ENCODE data around the gene ABCB8. TPM values are rescaled to one million over a fixed set of nuclear protein-coding genes. Genes with fewer than 3 reads are reported as not detected.

ABCB8 gene
- total and polyA plus RNA-seq, 2 of the 8 experiments (the other 6 are each of a cell fraction or from before 2014, with no cell fraction given): 17.7 to 27.0 TPM

- TF ChIP-seq CHD7 (IDR thresholded peaks at IDR 0.05; ENCODE audit: insufficient replicate concordance, low read length) (no peak), TCF12 (IDR thresholded peaks at IDR 0.05; ENCODE audit: low read depth, low read length) (0 out of 2 replicates have a peak, but pooled peaks have one; percentile 9), RAD21 (IDR thresholded peaks at IDR 0.05 in 1 of 2, conservative IDR thresholded peaks at IDR 0.05 in 1 of 2; ENCODE audit: low read depth in 2 of 2, low read length in 2 of 2) (peak; percentile 65 to 67), JUN (IDR thresholded peaks at IDR 0.05; ENCODE audit: low read depth, low read length) (no peak), SIN3A (conservative IDR thresholded peaks at IDR 0.05 in 1 of 2, IDR thresholded peaks at IDR 0.05 in 1 of 2; ENCODE audit: low read depth in 1 of 2, low read length in 2 of 2) (peak in 1 of 2 experiments; percentile 64; a peak in 1 of 4 replicates), SP1 (IDR thresholded peaks at IDR 0.05; ENCODE audit: low read depth, low read length) (no peak), GTF2F1 (IDR thresholded peaks at IDR 0.05; ENCODE audit: borderline replicate concordance, low read depth, low read length) (0 out of 2 replicates have a peak, but pooled peaks have one; percentile 30), GABPA (IDR thresholded peaks at IDR 0.05; ENCODE audit: borderline replicate concordance, insufficient read depth, low read length) (peak; percentile 51; the same call in 1 of the 2 replicates), CREB1 (IDR thresholded peaks at IDR 0.05) (no peak)
These were observed 63.2 kb downstream of the ABCB8 start (continued) for GRCh38 chr7:151091431-151091830.
